Measurements from ENCODE around the gene SETBP1.

The SETBP1 gene

DNA sequence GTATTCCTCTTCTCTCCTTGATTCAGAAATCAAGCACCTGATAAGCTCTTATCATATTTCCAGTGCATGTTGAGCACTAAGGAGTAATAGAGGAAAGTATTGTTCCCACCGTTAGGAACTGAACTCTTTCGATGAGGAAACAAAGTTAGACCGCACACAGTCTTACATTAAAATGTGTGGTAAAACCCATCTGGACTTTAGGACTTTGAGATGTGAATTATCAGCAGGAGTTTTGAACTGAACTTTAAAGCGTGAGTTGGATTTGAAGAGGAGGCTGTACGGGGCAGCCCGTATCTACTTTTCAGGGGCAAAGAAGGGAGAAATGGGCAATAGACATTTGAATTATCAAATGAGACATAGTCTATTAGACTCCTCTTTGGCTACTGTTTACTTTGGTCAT, 134.4 kb downstream of the SETBP1 start (continued):
- TF ChIP-seq, protein P1, sequence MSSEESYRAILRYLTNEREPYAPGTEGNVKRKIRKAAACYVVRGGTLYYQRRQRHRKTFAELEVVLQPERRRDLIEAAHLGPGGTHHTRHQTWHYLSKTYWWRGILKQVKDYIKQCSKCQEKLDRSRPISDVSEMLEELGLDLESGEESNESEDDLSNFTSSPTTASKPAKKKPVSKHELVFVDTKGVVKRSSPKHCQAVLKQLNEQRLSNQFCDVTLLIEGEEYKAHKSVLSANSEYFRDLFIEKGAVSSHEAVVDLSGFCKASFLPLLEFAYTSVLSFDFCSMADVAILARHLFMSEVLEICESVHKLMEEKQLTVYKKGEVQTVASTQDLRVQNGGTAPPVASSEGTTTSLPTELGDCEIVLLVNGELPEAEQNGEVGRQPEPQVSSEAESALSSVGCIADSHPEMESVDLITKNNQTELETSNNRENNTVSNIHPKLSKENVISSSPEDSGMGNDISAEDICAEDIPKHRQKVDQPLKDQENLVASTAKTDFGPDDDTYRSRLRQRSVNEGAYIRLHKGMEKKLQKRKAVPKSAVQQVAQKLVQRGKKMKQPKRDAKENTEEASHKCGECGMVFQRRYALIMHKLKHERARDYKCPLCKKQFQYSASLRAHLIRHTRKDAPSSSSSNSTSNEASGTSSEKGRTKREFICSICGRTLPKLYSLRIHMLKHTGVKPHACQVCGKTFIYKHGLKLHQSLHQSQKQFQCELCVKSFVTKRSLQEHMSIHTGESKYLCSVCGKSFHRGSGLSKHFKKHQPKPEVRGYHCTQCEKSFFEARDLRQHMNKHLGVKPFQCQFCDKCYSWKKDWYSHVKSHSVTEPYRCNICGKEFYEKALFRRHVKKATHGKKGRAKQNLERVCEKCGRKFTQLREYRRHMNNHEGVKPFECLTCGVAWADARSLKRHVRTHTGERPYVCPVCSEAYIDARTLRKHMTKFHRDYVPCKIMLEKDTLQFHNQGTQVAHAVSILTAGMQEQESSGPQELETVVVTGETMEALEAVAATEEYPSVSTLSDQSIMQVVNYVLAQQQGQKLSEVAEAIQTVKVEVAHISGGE (tag by site-specific recombination; conservative IDR thresholded peaks at IDR 0.05; ENCODE audit: low read depth): no peak
- TF ChIP-seq ZNF184 (tag by site-specific recombination; IDR thresholded peaks at IDR 0.05): no peak
- TF ChIP-seq ZFP41 (tag by site-specific recombination; IDR thresholded peaks at IDR 0.05; ENCODE audit: borderline replicate concordance): no peak
- TF ChIP-seq, protein P2, sequence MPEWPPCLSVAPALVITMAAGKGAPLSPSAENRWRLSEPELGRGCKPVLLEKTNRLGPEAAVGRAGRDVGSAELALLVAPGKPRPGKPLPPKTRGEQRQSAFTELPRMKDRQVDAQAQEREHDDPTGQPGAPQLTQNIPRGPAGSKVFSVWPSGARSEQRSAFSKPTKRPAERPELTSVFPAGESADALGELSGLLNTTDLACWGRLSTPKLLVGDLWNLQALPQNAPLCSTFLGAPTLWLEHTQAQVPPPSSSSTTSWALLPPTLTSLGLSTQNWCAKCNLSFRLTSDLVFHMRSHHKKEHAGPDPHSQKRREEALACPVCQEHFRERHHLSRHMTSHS (tag by site-specific recombination; IDR thresholded peaks at IDR 0.05): no peak

DNA sequence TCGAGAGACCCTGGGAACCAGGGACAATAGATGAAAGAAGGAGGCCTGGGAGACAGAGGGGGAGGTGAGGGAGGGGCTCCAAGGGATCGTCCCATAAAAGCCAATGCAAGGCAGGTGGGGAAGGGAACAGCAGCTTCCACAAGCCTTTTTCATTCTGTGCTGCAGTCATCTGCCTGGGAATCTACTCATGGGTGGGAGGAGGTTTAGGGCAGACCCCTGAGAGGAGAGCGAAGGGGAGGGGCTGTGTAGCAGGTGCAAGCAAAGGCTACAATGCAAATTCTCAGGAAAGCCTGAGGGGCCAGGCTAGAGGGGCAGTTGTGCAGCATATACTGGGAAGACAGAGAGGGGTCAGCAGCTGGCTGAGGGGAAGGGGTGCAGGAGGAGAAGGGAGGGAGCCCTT, 135.4 kb downstream of the SETBP1 start:
- ChIA-PET CTCF (no interaction called here), POLR2A (no interaction called here)
- Histone ChIP-seq H3K9me3 (ENCODE audit: control insufficient read depth, insufficient read depth, low read depth, low read length) (no peaks in the 10 kb centered on the region), H3K27ac (ENCODE audit: extremely low read depth, low read depth, low read length) (no peak overlapping the region), H3K4me1 (ENCODE audit: control insufficient read depth, insufficient read depth, low read length) (no peaks in the 10 kb centered on the region), H3K4me3 (ENCODE audit: low read depth, low read length) (no peak overlapping the region), H3K36me3 (ENCODE audit: control insufficient read depth in 2 of 2, insufficient read depth in 1 of 2, low read length in 2 of 2) (no peaks in the 10 kb centered on the region)
- TF ChIP-seq ZNF121 (tag by site-specific recombination; IDR thresholded peaks at IDR 0.05) (no peak), ZNF600 (tag by site-specific recombination; IDR thresholded peaks at IDR 0.05) (no peak), SCRT1 (tag by site-specific recombination; IDR thresholded peaks at IDR 0.05; ENCODE audit: borderline replicate concordance) (no peak), ZNF658 (tag by site-specific recombination; IDR thresholded peaks at IDR 0.05) (no peak), ZNF610 (tag by site-specific recombination; IDR thresholded peaks at IDR 0.05; ENCODE audit: borderline replicate concordance) (no peak), ZBTB48 (tag by site-specific recombination; IDR thresholded peaks at IDR 0.05) (0 out of 2 replicates have a peak, but pooled peaks have one; percentile 16)
- TF ChIP-seq, protein P3, sequence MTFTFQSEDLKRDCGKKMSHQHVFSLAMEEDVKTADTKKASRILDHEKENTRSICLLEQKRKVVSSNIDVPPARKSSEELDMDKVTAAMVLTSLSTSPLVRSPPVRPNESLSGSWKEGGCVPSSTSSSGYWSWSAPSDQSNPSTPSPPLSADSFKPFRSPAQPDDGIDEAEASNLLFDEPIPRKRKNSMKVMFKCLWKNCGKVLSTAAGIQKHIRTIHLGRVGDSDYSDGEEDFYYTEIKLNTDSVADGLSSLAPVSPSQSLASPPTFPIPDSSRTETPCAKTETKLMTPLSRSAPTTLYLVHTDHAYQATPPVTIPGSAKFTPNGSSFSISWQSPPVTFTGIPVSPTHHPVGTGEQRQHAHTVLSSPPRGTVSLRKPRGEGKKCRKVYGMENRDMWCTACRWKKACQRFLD (tag by site-specific recombination; IDR thresholded peaks at IDR 0.05): no peak

DNA sequence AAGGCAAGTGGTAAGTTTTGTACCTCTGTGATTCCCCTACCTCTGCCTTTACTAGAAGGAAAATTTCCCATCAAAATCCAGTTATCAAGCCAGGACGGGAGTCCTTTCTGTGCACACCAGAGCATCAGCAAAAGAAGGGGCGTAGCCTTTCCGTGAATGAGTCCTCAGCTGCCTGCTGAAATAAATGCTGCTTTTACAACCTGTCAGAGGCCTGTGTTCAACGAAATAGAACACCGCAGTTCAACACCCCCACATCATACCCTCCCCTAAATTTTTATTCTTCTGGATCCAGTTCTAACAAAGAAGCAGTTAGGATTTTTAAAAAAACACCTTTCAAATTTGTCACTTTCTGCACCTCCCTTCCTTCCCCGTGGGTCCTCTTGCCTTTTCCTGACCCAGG, 135.8 kb downstream of the SETBP1 start:
- Histone ChIP-seq H3K4me1 (ENCODE audit: control insufficient read depth, insufficient read depth, low read length) (no peaks in the 10 kb centered on the region), H3K27ac (ENCODE audit: extremely low read depth, low read depth, low read length) (no peak overlapping the region), H3K36me3 (ENCODE audit: control insufficient read depth in 2 of 2, insufficient read depth in 1 of 2, low read length in 2 of 2) (no peaks in the 10 kb centered on the region), H3K9me3 (ENCODE audit: control insufficient read depth, insufficient read depth, low read depth, low read length) (no peaks in the 10 kb centered on the region), H3K4me3 (ENCODE audit: low read depth, low read length) (no peak overlapping the region)
- POLR2A ChIA-PET: no interaction called here
- CTCF ChIA-PET: no interaction called here
- TF ChIP-seq ZNF274 (IDR thresholded peaks at IDR 0.05; ENCODE audit: low read length) (no peak), ZNF274 (tag by site-specific recombination; IDR thresholded peaks at IDR 0.05; ENCODE audit: borderline replicate concordance) (no peak), ZNF791 (tag by site-specific recombination; IDR thresholded peaks at IDR 0.05) (no peak), ZNF266 (tag by site-specific recombination; IDR thresholded peaks at IDR 0.05; ENCODE audit: low read depth) (no peak), ZFP69B (tag by site-specific recombination; IDR thresholded peaks at IDR 0.05) (no peak), GLI2 (tag by site-specific recombination; IDR thresholded peaks at IDR 0.05; ENCODE audit: borderline replicate concordance, low read depth) (no peak), WT1 (tag by site-specific recombination; IDR thresholded peaks at IDR 0.05) (no peak), HOXD13 (CRISPR knock-in tag; IDR thresholded peaks at IDR 0.05; ENCODE audit: borderline replicate concordance) (no peak), ZNF146 (tag by site-specific recombination; IDR thresholded peaks at IDR 0.05) (no peak), ZSCAN23 (tag by site-specific recombination; IDR thresholded peaks at IDR 0.05) (no peak), KLF1 (tag by site-specific recombination; IDR thresholded peaks at IDR 0.05) (no peak)
- TF ChIP-seq, protein P4, sequence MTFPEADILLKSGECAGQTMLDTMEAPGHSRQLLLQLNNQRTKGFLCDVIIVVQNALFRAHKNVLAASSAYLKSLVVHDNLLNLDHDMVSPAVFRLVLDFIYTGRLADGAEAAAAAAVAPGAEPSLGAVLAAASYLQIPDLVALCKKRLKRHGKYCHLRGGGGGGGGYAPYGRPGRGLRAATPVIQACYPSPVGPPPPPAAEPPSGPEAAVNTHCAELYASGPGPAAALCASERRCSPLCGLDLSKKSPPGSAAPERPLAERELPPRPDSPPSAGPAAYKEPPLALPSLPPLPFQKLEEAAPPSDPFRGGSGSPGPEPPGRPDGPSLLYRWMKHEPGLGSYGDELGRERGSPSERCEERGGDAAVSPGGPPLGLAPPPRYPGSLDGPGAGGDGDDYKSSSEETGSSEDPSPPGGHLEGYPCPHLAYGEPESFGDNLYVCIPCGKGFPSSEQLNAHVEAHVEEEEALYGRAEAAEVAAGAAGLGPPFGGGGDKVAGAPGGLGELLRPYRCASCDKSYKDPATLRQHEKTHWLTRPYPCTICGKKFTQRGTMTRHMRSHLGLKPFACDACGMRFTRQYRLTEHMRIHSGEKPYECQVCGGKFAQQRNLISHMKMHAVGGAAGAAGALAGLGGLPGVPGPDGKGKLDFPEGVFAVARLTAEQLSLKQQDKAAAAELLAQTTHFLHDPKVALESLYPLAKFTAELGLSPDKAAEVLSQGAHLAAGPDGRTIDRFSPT (tag by site-specific recombination; IDR thresholded peaks at IDR 0.05): no peak
- TF ChIP-seq, protein P5, sequence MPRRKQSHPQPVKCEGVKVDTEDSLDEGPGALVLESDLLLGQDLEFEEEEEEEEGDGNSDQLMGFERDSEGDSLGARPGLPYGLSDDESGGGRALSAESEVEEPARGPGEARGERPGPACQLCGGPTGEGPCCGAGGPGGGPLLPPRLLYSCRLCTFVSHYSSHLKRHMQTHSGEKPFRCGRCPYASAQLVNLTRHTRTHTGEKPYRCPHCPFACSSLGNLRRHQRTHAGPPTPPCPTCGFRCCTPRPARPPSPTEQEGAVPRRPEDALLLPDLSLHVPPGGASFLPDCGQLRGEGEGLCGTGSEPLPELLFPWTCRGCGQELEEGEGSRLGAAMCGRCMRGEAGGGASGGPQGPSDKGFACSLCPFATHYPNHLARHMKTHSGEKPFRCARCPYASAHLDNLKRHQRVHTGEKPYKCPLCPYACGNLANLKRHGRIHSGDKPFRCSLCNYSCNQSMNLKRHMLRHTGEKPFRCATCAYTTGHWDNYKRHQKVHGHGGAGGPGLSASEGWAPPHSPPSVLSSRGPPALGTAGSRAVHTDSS (tag by site-specific recombination; IDR thresholded peaks at IDR 0.05): no peak
- TF ChIP-seq, protein P6, sequence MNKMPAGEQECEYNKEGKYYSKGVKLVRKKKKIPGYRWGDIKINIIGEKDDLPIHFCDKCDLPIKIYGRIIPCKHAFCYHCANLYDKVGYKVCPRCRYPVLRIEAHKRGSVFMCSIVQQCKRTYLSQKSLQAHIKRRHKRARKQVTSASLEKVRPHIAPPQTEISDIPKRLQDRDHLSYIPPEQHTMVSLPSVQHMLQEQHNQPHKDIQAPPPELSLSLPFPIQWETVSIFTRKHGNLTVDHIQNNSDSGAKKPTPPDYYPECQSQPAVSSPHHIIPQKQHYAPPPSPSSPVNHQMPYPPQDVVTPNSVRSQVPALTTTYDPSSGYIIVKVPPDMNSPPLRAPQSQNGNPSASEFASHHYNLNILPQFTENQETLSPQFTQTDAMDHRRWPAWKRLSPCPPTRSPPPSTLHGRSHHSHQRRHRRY (tag by site-specific recombination; IDR thresholded peaks at IDR 0.05): no peak
